ENCODE results near the gene CCDC88B.
"Not testable (repeated sequence)": the region's sequence is repeated elsewhere in the genome, so short reads cannot be mapped to it uniquely, and the experiment has no call there.

Gene CCDC88B

DNA sequence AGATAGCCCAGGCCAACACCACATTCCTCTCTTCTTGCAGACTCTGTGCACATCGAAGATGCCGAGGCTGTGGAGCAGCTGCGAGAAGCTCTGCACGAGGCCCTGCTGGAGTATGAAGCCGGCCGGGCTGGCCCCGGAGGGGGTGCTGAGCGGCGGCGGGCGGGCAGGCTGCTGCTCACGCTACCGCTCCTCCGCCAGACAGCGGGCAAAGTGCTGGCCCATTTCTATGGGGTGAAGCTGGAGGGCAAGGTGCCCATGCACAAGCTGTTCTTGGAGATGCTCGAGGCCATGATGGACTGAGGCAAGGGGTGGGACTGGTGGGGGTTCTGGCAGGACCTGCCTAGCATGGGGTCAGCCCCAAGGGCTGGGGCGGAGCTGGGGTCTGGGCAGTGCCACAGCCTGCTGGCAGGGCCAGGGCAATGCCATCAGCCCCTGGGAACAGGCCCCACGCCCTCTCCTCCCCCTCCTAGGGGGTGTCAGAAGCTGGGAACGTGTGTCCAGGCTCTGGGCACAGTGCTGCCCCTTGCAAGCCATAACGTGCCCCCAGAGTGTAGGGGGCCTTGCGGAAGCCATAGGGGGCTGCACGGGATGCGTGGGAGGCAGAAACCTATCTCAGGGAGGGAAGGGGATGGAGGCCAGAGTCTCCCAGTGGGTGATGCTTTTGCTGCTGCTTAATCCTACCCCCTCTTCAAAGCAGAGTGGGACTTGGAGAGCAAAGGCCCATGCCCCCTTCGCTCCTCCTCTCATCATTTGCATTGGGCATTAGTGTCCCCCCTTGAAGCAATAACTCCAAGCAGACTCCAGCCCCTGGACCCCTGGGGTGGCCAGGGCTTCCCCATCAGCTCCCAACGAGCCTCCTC is 24.1 kb upstream of the CCDC88B start:
- H3K9me3 ChIP-seq (replicated peaks in 1 of 2; ENCODE audit: control insufficient read depth in 2 of 2, insufficient read depth in 1 of 2, low read depth in 1 of 2, low read length in 2 of 2); H4K91ac ChIP-seq (ENCODE audit: low read depth, low read length, poor library complexity); H4K8ac ChIP-seq (ENCODE audit: low read depth, low read length); H3K4ac ChIP-seq (ENCODE audit: low read length); H3K27ac ChIP-seq (replicated peaks; ENCODE audit: low read length); H3K14ac ChIP-seq (ENCODE audit: low read length); H3K18ac ChIP-seq (ENCODE audit: low read length); H2BK15ac ChIP-seq (ENCODE audit: low read length); H2BK12ac ChIP-seq (ENCODE audit: low read length); H2BK5ac ChIP-seq (ENCODE audit: low read length); H2BK120ac ChIP-seq (ENCODE audit: low read depth, low read length); H3K27me3 ChIP-seq (ENCODE audit: control insufficient read depth in 3 of 3, insufficient read depth in 3 of 3, low read depth in 1 of 3, low read length in 3 of 3); H3K4me2 ChIP-seq (ENCODE audit: insufficient read depth, low read length, poor library complexity, severe bottlenecking); DNase-seq (ENCODE audit: low spot score); H3K9ac ChIP-seq (ENCODE audit: low read depth, low read length, poor library complexity); H2AFZ ChIP-seq (ENCODE audit: low read length): not testable (repeated sequence)
- Histone ChIP-seq H3K36me3 (replicated peaks in 1 of 2; ENCODE audit: control insufficient read depth in 2 of 2, insufficient read depth in 2 of 2, low read length in 2 of 2) (peaks cover 14 to 29% of the 10 kb centered on the region in 2 donors), H3K79me1 (ENCODE audit: low read depth, low read length) (peaks cover 25% of the 10 kb centered on the region), H3K4me3 (ENCODE audit: low read length in 2 of 2) (peak overlapping the region in 1 of 2 donors; percentile 72), H2AK5ac (ENCODE audit: low read depth, low read length) (peak overlapping the region; percentile 5), H3K4me1 (ENCODE audit: control insufficient read depth in 2 of 2, insufficient read depth in 1 of 2, low read depth in 1 of 2, low read length in 2 of 2) (peaks cover 5 to 11% of the 10 kb centered on the region in 2 donors), H3K23ac (ENCODE audit: low read depth, low read length, poor library complexity) (peak overlapping the region; percentile 3)
- WGBS, 2 donors (ENCODE audit: extremely low coverage in 2 of 2, insufficient read length in 2 of 2, insufficient replicate concordance in 1 of 2), result no CpG with 5 or more reads among the region's 25 CpGs

DNA sequence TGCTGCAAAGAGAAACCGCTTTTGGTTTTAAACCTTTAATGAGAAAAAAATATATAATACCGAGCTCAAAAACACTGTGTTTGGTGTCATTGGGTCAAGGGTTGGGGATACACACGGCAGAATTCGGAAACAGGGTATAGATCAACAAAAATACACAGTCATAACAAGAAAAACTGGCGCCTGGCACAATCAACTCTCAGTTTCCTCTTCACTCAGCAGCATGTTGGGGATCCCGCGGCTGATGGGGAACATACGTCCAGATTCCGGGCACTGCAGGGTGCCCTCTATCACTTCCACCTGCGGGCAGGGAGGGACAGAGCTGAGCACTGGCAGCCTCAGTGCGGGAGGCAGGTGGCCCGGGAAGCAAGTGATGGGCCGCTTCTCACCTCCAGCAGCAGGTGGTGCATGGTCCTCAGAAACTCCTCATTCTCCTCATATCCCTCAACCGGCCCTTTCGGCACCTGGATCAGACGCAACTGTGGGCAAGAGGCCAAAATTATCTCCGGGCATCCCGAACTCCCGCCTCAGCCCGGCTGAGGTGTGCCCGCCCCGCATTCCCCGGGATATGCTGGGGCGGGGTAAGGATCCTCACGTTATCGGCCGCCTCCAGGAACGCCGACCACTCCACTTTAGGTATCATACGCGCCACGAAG is 23.2 kb upstream of the CCDC88B start:
- no peak for DNase-seq (ENCODE audit: low spot score)
- Histone ChIP-seq H2AFZ (ENCODE audit: low read length) (peak overlapping the region; percentile 77), H3K27me3 (ENCODE audit: control insufficient read depth in 3 of 3, insufficient read depth in 3 of 3, low read depth in 1 of 3, low read length in 3 of 3) (no peaks in the 10 kb centered on the region), H2BK5ac (ENCODE audit: low read length) (peak overlapping the region; percentile 61), H3K23ac (ENCODE audit: low read depth, low read length, poor library complexity) (peak overlapping the region; percentile 96), H3K4me2 (ENCODE audit: insufficient read depth, low read length, poor library complexity, severe bottlenecking) (peak overlapping the region; percentile 92), H2BK120ac (ENCODE audit: low read depth, low read length) (no peak overlapping the region), H3K4ac (ENCODE audit: low read length) (no peak overlapping the region), H3K79me1 (ENCODE audit: low read depth, low read length) (peaks cover 25% of the 10 kb centered on the region), H4K91ac (ENCODE audit: low read depth, low read length, poor library complexity) (peak overlapping the region; percentile 53), H3K18ac (ENCODE audit: low read length) (peak overlapping the region; percentile 95), H3K14ac (ENCODE audit: low read length) (peak overlapping the region; percentile 75), H3K4me3 (ENCODE audit: low read length in 2 of 2) (peak overlapping the region; percentile 72 to 95), H3K9ac (ENCODE audit: low read depth, low read length, poor library complexity) (peak overlapping the region; percentile 97), H3K27ac (replicated peaks; ENCODE audit: low read length) (peak overlapping the region; percentile 72), H2BK12ac (ENCODE audit: low read length) (no peak overlapping the region), H3K36me3 (replicated peaks in 1 of 2; ENCODE audit: control insufficient read depth in 2 of 2, insufficient read depth in 2 of 2, low read length in 2 of 2) (peaks cover 18 to 33% of the 10 kb centered on the region in 2 donors), H4K8ac (ENCODE audit: low read depth, low read length) (no peak overlapping the region), H3K9me3 (replicated peaks in 1 of 2; ENCODE audit: control insufficient read depth in 2 of 2, insufficient read depth in 1 of 2, low read depth in 1 of 2, low read length in 2 of 2) (peaks cover 0 to 2% of the 10 kb centered on the region in 2 donors), H3K4me1 (ENCODE audit: control insufficient read depth in 2 of 2, insufficient read depth in 1 of 2, low read depth in 1 of 2, low read length in 2 of 2) (peaks cover 5 to 11% of the 10 kb centered on the region in 2 donors), H2BK15ac (ENCODE audit: low read length) (peak overlapping the region; percentile 62), H2AK5ac (ENCODE audit: low read depth, low read length) (peak overlapping the region; percentile 91)
- no CpG with 5 or more reads among the region's 32 CpGs for WGBS, 2 donors (ENCODE audit: extremely low coverage in 2 of 2, insufficient read length in 2 of 2, insufficient replicate concordance in 1 of 2)

DNA sequence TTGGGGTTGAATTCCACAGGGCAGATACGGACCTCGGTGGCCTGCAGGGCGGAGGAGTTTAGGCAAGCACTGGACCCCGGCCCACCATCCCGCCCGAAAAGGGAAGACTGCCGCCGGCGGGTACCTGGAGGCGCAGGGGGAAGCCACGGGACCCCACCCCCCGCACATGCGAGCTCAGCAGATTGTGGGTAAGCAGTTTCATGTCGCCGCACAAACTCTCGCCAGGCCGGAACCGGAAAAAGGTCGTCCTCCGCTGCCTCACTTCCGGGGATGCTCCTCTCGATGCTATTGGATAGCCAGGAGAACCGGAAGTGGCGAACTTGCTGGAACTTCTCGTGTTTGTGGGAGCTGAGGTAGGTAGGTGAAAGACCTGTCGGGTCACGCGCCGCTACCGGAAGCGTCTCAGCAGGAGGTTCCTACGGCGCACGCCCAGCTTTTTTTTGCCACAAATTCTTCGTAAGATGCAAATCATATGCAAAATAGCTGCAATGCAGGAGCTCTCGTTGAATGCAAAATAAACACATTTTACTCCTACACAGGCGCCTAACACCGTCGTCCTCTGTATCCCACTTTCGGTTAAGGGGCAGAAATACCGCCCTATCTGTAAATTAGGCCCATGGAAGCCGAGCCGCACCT is 22.6 kb upstream of the CCDC88B start, which contains the start of gene TRMT112:
TSS of gene TRMT112 (minus strand) at position 235 of the 636 bp plus-strand sequence. CDS start at position 202, 33 bp downstream.
- Histone ChIP-seq H3K27ac (replicated peaks; ENCODE audit: low read length) (peak within 1 kb of the TSS; percentile 95), H3K4me2 (ENCODE audit: insufficient read depth, low read length, poor library complexity, severe bottlenecking) (peak within 1 kb of the TSS; percentile 92), H3K79me1 (ENCODE audit: low read depth, low read length) (peaks cover 25% of the 10 kb centered on the region), H2AK5ac (ENCODE audit: low read depth, low read length) (peak within 1 kb of the TSS; percentile 94), H3K9me3 (replicated peaks in 1 of 2; ENCODE audit: control insufficient read depth in 2 of 2, insufficient read depth in 1 of 2, low read depth in 1 of 2, low read length in 2 of 2) (peaks cover 0 to 2% of the 10 kb centered on the region in 2 donors), H2BK120ac (ENCODE audit: low read depth, low read length) (peak within 1 kb of the TSS; percentile 31), H3K18ac (ENCODE audit: low read length) (peak within 1 kb of the TSS; percentile 97), H3K9ac (ENCODE audit: low read depth, low read length, poor library complexity) (peak within 1 kb of the TSS; percentile 97), H2BK15ac (ENCODE audit: low read length) (peak within 1 kb of the TSS; percentile 75), H3K27me3 (ENCODE audit: control insufficient read depth in 3 of 3, insufficient read depth in 3 of 3, low read depth in 1 of 3, low read length in 3 of 3) (no peaks in the 10 kb centered on the region), H2AFZ (ENCODE audit: low read length) (peak within 1 kb of the TSS; percentile 77), H3K4me3 (ENCODE audit: low read length in 2 of 2) (peak within 1 kb of the TSS; percentile 72 to 95), H3K36me3 (replicated peaks in 1 of 2; ENCODE audit: control insufficient read depth in 2 of 2, insufficient read depth in 2 of 2, low read length in 2 of 2) (peaks cover 18 to 38% of the 10 kb centered on the region in 2 donors), H3K14ac (ENCODE audit: low read length) (peak within 1 kb of the TSS; percentile 75), H2BK12ac (ENCODE audit: low read length) (no peak within 1 kb of the TSS), H3K4ac (ENCODE audit: low read length) (peak within 1 kb of the TSS; percentile 66), H2BK5ac (ENCODE audit: low read length) (peak within 1 kb of the TSS; percentile 98), H4K8ac (ENCODE audit: low read depth, low read length) (peak within 1 kb of the TSS; percentile 92), H3K4me1 (ENCODE audit: control insufficient read depth in 2 of 2, insufficient read depth in 1 of 2, low read depth in 1 of 2, low read length in 2 of 2) (peaks cover 5 to 12% of the 10 kb centered on the region in 2 donors), H3K23ac (ENCODE audit: low read depth, low read length, poor library complexity) (peak within 1 kb of the TSS; percentile 98), H4K91ac (ENCODE audit: low read depth, low read length, poor library complexity) (peak within 1 kb of the TSS; percentile 53)
- no CpG with 5 or more reads among the region's 43 CpGs for WGBS, 2 donors (ENCODE audit: extremely low coverage in 2 of 2, insufficient read length in 2 of 2, insufficient replicate concordance in 1 of 2)
- peak; percentile 91 for DNase-seq (ENCODE audit: low spot score)

All from neuronal stem cell (in vitro differentiated cells).